Nephron progenitor cell (in vitro differentiated cells): ENCODE measurements around the gene RGMA.

Source experiments
- DNase-seq: peaks from one replicate; pipeline ENCODE4 v3.0.0; 2021
- H3K27ac Mint-ChIP-seq: 2 replicates; pipeline ENCODE4 v1.8.0; 2021; ENCODE audit warnings: mild to moderate bottlenecking, moderate library complexity, mixed read lengths
- H3K27me3 Mint-ChIP-seq: 2 replicates; pipeline ENCODE4 v1.8.0; 2021; ENCODE audit warnings: mild to moderate bottlenecking, low read depth, mixed read lengths; ENCODE audit not compliant: poor library complexity
- H3K36me3 Mint-ChIP-seq: 2 replicates; pipeline ENCODE4 v1.8.0; 2021; ENCODE audit warnings: low read depth, mixed read lengths
- H3K4me1 Mint-ChIP-seq: 2 replicates; pipeline ENCODE4 v1.8.0; 2021; ENCODE audit warnings: mixed read lengths
- H3K4me3 Mint-ChIP-seq: 2 replicates; pipeline ENCODE4 v1.8.0; 2021; ENCODE audit warnings: mild to moderate bottlenecking, moderate library complexity, mixed read lengths
- H3K9me3 Mint-ChIP-seq: 2 replicates; pipeline ENCODE4 v1.8.0; 2021; ENCODE audit warnings: mild to moderate bottlenecking, moderate library complexity, mixed read lengths
- TF ChIP-seq, protein P1 (sequence below): fragments of 200-600 bp; sonication (generic); IDR thresholded peaks from 2 replicates; pipeline ENCODE4 v1.5.0; 2021; ENCODE audit warnings: antibody characterized with exemption

RGMA gene

DNA sequence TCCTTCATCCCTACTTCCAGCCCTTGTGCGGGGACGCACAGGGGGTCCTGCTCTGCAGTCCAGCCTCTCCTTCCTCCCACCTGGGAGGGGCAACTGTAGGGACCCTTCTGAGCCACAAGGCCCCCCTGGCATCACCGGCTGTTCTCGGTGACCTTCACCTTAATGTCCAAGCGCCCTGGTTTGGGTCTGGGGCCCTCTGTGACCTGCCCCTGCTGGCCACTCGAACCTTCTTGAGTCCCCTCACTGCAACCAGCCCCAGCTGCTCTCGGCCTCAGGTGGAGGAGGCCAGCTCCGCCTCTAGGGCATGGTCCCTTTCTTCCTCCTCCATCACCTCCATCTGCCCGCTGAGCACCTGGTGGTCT is 57.9 kb downstream of the RGMA start:
- no peak overlapping the region for H3K4me3 Mint-ChIP-seq
- TF ChIP-seq, protein P1, sequence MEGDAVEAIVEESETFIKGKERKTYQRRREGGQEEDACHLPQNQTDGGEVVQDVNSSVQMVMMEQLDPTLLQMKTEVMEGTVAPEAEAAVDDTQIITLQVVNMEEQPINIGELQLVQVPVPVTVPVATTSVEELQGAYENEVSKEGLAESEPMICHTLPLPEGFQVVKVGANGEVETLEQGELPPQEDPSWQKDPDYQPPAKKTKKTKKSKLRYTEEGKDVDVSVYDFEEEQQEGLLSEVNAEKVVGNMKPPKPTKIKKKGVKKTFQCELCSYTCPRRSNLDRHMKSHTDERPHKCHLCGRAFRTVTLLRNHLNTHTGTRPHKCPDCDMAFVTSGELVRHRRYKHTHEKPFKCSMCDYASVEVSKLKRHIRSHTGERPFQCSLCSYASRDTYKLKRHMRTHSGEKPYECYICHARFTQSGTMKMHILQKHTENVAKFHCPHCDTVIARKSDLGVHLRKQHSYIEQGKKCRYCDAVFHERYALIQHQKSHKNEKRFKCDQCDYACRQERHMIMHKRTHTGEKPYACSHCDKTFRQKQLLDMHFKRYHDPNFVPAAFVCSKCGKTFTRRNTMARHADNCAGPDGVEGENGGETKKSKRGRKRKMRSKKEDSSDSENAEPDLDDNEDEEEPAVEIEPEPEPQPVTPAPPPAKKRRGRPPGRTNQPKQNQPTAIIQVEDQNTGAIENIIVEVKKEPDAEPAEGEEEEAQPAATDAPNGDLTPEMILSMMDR, result no peak
- no peaks in the 10 kb centered on the region for H3K9me3 Mint-ChIP-seq
- no peak for DNase-seq
- peaks cover 10% of the 10 kb centered on the region for H3K36me3 Mint-ChIP-seq
- no peak overlapping the region for H3K27ac Mint-ChIP-seq
- H3K27me3 Mint-ChIP-seq, result peaks cover 5% of the 10 kb centered on the region
- H3K4me1 Mint-ChIP-seq, result peaks cover 51% of the 10 kb centered on the region

DNA sequence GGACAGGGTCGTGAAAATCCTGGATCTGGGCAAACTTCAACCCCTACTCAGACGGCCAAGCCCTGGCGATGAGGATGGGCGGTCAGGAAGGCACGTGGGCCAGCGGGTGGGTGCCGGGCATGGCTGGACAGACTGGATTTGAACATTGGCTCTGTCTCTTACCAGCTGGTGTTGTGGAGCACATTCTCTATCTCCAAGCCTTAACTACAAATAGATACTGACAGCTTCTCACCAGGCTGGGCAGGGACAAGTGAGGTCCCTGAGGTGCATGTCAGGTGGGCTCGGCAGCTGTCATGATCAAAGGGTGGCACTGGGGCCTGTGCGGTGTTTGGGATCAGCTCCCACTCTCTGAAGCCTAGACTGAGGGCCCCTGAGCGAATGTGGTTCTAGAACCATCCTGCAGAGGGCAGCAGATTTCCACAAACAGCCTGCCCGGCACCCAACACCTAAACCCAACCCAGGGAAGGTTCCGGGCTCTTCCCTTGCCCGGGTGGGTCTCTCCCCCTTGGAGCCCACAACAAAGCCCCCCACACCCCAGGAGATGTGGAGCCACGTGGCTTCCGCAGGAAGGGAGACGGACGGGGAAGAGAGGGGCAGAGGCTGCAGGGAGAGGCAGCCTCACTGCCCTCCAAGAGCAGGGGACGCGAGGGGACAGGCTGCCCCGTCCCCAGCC is 58.4 kb downstream of the RGMA start:
- H3K4me3 Mint-ChIP-seq, result no peak overlapping the region

DNA sequence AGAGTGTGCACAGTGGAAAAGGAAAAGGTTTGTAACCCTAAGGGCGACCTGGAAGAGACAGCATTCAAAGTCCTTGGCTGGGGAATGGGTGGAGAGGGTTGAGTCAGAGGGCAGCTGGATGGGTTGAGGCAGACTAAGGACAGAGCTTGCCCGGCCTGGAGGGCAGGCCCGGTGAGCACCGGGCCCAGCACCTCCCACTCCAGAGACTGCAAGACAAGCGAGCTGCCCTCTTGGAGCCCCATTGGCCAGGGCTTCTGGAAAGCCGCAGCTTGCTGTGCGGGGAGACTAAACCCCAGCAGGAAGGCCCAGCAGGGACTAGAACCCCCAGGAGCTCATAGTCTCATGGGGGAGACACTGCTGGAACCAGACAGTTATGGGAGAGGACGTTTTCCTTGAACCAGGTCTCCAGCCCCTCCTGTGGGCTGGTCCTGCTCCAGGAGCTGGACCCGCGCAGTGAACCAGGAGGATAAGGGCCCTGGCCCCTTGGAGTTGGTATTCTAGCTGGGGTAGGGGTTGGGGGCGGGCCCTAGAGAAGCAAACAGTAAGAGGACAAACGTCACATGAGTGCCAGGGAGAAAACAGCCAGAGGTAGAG is 59.1 kb downstream of the RGMA start:
- H3K4me1 Mint-ChIP-seq, result peaks cover 41% of the 10 kb centered on the region
- H3K4me3 Mint-ChIP-seq, result no peak overlapping the region
- TF ChIP-seq, protein P1, result no peak
- no peaks in the 10 kb centered on the region for H3K9me3 Mint-ChIP-seq
- H3K27me3 Mint-ChIP-seq, result peaks cover 6% of the 10 kb centered on the region
- peak overlapping the region; percentile 78 for H3K27ac Mint-ChIP-seq
- no peak for DNase-seq
- peaks cover 22% of the 10 kb centered on the region for H3K36me3 Mint-ChIP-seq

More for the DNA sequence above, 58.4 kb downstream of the RGMA start:
- H3K4me1 Mint-ChIP-seq, result peaks cover 47% of the 10 kb centered on the region
- H3K27me3 Mint-ChIP-seq, result peaks cover 5% of the 10 kb centered on the region
- peak; percentile 77 for DNase-seq
- H3K36me3 Mint-ChIP-seq, result peaks cover 16% of the 10 kb centered on the region
- no peaks in the 10 kb centered on the region for H3K9me3 Mint-ChIP-seq
- H3K27ac Mint-ChIP-seq, result peak overlapping the region; percentile 78
- TF ChIP-seq, protein P1, result peak; percentile 80

DNA sequence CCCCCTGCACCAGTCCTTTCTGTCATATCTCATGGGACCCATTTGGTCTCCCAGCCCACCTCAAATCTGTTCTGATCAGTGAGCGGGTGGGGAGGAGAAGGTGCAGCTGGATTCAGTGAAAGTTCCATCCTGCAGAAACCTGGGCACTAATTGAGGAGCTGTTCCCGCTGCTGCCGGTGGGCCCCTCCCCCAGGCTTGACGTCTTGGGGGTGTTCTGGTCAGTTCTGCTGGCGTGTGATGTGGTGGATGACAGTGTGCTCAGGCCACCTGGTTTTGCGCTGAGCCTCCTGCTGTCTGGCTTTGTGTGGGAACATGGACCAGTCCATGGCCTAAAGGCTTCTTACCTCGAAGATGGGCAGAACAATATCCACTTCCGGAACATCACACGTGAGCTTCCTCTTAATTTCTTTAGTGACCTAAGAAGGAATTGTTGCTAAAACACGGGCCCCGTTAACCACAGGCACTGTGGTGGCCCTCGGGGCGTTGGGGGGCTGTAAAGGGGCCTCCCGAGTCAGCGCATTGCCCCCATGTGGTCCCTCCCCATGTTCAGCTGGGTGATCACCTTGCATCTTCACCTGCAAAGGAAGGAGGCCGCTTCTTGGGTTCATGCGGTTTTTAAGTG is 59.7 kb downstream of the RGMA start:
- Mint-ChIP-seq H3K27ac (peak overlapping the region; percentile 98), H3K36me3 (peaks cover 28% of the 10 kb centered on the region), H3K4me1 (peaks cover 35% of the 10 kb centered on the region), H3K4me3 (no peak overlapping the region), H3K27me3 (peaks cover 8% of the 10 kb centered on the region), H3K9me3 (no peaks in the 10 kb centered on the region)
- TF ChIP-seq, protein P1, result no peak
- DNase-seq, result no peak

DNA sequence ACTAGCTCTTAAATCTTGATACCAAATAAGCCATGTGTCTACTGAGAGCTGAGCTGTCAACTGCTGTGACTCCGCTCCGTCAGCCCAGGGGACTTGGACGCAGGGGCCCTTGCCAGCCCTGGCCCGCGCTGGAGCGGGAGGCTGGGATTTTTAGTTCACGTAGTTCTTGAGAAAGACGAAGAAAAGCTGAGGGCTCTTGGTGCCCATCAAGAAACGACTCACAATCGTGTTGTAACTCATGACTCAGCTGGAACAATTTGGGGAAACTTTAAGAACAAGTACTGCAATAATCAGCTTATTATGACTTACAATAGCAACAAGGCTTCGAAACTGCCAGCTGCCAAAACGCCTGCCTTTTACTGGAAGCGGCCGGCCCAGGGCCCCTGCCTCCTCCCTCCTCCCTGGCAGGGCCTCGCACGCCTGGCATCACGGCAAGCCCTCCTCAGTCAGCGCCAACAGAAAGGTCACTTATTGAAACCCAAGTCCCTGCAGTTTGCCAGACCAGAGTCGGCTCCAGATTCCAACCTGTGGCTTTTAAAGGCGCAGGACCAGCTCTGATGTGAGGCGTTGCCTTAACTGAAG is 60.3 kb downstream of the RGMA start:
- H3K4me1 Mint-ChIP-seq, result peaks cover 34% of the 10 kb centered on the region
- no peak for DNase-seq
- H3K27ac Mint-ChIP-seq, result peak overlapping the region; percentile 95
- TF ChIP-seq, protein P1, result no peak
- no peaks in the 10 kb centered on the region for H3K9me3 Mint-ChIP-seq
- H3K4me3 Mint-ChIP-seq, result no peak overlapping the region
- H3K36me3 Mint-ChIP-seq, result peaks cover 34% of the 10 kb centered on the region
- H3K27me3 Mint-ChIP-seq, result peaks cover 8% of the 10 kb centered on the region
